ENCODE data around the gene NTN3.
"Not testable (repeated sequence)": the region's sequence is repeated elsewhere in the genome, so short reads cannot be mapped to it uniquely, and the experiment has no call there.

NTN3 gene

DNA sequence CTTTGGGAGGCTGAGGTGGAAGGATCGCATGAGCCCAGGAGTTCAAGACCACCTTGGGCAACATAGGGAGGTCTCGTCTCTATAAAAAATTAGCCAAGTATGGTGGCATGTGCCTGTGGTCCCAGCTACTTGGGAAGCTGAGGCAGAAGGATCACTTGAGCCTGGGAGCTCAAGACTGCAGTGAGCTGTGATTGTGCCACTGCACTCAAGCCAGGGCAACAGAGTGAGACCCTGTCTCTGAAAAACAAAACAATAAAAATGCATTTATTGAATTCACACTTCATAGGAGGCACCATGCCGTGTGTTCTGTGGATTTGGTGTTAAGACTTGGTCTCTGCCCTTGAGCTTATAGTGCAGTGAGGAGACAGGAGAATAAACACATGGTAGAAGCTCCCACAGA lies 6.2 kb downstream of the NTN3 start:
- Histone ChIP-seq H3K79me2 (ENCODE audit: insufficient read depth, low read length) (no peaks in the 10 kb centered on the region), H4K20me1 (ENCODE audit: insufficient read depth, low read length) (no peaks in the 10 kb centered on the region), H3K4me3 (ENCODE audit: low read depth, low read length, poor library complexity, severe bottlenecking) (no peak overlapping the region), H3K9me3 (ENCODE audit: low read length) (no peaks in the 10 kb centered on the region), H3F3A (ENCODE audit: insufficient read depth, low read length) (no peaks in the 10 kb centered on the region), H3K9ac (ENCODE audit: low read length) (no peak overlapping the region), H3K27ac (ENCODE audit: low read depth, low read length, poor library complexity, severe bottlenecking) (no peak overlapping the region), H2AFZ (ENCODE audit: low read length) (no peak overlapping the region), H3K4me1 (ENCODE audit: insufficient read depth, low read length, severe bottlenecking) (peaks cover 21% of the 10 kb centered on the region), H3K4me2 (ENCODE audit: low read length) (no peak overlapping the region), H3K27me3 (ENCODE audit: insufficient read depth, low read length) (peaks cover 12% of the 10 kb centered on the region; the same call in 1 of the 2 replicates), H3K9me2 (ENCODE audit: low read depth, low read length) (no peaks in the 10 kb centered on the region), H3K36me3 (ENCODE audit: insufficient read depth, low read length) (no peaks in the 10 kb centered on the region)
- TF ChIP-seq EZH2 (IDR thresholded peaks at IDR 0.05; ENCODE audit: borderline replicate concordance, low read length) (no peak), CTCF (IDR thresholded peaks at IDR 0.05; ENCODE audit: low read length) (no peak)

DNA sequence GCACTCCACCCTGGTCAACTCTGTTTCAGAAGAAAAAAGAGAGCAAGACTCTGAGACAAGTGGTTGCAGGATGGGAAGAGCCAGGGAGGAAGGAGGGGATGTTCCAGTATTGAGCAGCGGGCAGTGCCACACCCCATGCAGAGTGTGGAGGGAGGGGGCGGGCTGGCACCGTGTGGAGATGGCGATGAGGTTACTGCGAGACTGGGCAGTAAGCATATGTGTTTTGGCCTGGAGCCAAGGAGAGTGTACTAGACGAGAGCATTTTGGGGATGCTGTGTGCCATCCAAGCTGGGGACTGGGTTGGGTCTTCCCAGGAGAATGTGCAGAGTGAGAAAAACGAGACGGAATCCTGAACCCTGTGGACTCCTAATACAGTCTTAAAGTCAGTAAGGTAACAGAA lies 7.2 kb downstream of the NTN3 start:
- H3K27ac ChIP-seq (ENCODE audit: low read depth, low read length, poor library complexity, severe bottlenecking): no peak overlapping the region
- H3K4me1 ChIP-seq (ENCODE audit: insufficient read depth, low read length, severe bottlenecking): peaks cover 18% of the 10 kb centered on the region
- TF ChIP-seq EZH2 (IDR thresholded peaks at IDR 0.05; ENCODE audit: borderline replicate concordance, low read length) (no peak), CTCF (IDR thresholded peaks at IDR 0.05; ENCODE audit: low read length) (no peak)
- no peak overlapping the region for H2AFZ ChIP-seq (ENCODE audit: low read length)
- no peaks in the 10 kb centered on the region for H3K9me3 ChIP-seq (ENCODE audit: low read length)
- H3K9me2 ChIP-seq (ENCODE audit: low read depth, low read length): no peaks in the 10 kb centered on the region
- no peaks in the 10 kb centered on the region for H3K79me2 ChIP-seq (ENCODE audit: insufficient read depth, low read length)
- no peak overlapping the region for H3K4me3 ChIP-seq (ENCODE audit: low read depth, low read length, poor library complexity, severe bottlenecking)
- no peaks in the 10 kb centered on the region for H3F3A ChIP-seq (ENCODE audit: insufficient read depth, low read length)
- no peak overlapping the region for H3K9ac ChIP-seq (ENCODE audit: low read length)
- H3K4me2 ChIP-seq (ENCODE audit: low read length): no peak overlapping the region
- H3K27me3 ChIP-seq (ENCODE audit: insufficient read depth, low read length): peaks cover 2% of the 10 kb centered on the region; the same call in 1 of the 2 replicates
- no peaks in the 10 kb centered on the region for H4K20me1 ChIP-seq (ENCODE audit: insufficient read depth, low read length)
- no peaks in the 10 kb centered on the region for H3K36me3 ChIP-seq (ENCODE audit: insufficient read depth, low read length)

DNA sequence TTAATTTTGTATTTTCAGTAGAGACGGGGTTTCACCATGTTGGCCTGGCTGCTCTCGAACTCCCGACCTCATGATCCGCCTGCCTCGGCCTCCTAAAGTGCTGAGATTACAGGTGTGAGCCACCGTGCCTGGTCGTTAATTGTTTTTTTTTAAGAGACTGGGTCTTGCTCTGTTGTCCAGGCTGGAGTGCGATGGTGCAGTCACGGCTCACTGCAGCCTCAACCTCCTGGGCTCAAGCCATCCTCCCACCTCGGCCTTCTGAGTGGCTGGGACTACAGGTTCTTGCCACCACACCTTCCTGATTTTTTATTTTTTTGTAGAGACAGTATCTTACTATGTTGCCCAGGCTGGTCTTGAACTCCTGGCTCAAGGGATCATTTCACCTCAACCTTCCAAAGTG lies 8.9 kb downstream of the NTN3 start:
- H3K9me3 ChIP-seq (ENCODE audit: low read length); H2AFZ ChIP-seq (ENCODE audit: low read length); H3K27me3 ChIP-seq (ENCODE audit: insufficient read depth, low read length); H3K79me2 ChIP-seq (ENCODE audit: insufficient read depth, low read length); H3K4me1 ChIP-seq (ENCODE audit: insufficient read depth, low read length, severe bottlenecking); H3K9ac ChIP-seq (ENCODE audit: low read length); H3K9me2 ChIP-seq (ENCODE audit: low read depth, low read length); H3K4me3 ChIP-seq (ENCODE audit: low read depth, low read length, poor library complexity, severe bottlenecking); H3K4me2 ChIP-seq (ENCODE audit: low read length); H3K36me3 ChIP-seq (ENCODE audit: insufficient read depth, low read length); H3K27ac ChIP-seq (ENCODE audit: low read depth, low read length, poor library complexity, severe bottlenecking); H3F3A ChIP-seq (ENCODE audit: insufficient read depth, low read length); H4K20me1 ChIP-seq (ENCODE audit: insufficient read depth, low read length): not testable (repeated sequence)

GRCh38 chr16:2480948-2481347 lies 9.9 kb downstream of the NTN3 start:
- H3K9me3 ChIP-seq (ENCODE audit: low read length): no peaks in the 10 kb centered on the region
- no peak overlapping the region for H2AFZ ChIP-seq (ENCODE audit: low read length)
- H3K4me1 ChIP-seq (ENCODE audit: insufficient read depth, low read length, severe bottlenecking): peaks cover 3% of the 10 kb centered on the region
- H4K20me1 ChIP-seq (ENCODE audit: insufficient read depth, low read length): no peaks in the 10 kb centered on the region
- H3K27me3 ChIP-seq (ENCODE audit: insufficient read depth, low read length): no peaks in the 10 kb centered on the region; the same call in 1 of the 2 replicates
- H3K4me2 ChIP-seq (ENCODE audit: low read length): no peak overlapping the region
- no peak overlapping the region for H3K9ac ChIP-seq (ENCODE audit: low read length)
- no peak for TF ChIP-seq CTCF (IDR thresholded peaks at IDR 0.05; ENCODE audit: low read length)
- TF ChIP-seq EZH2 (IDR thresholded peaks at IDR 0.05; ENCODE audit: borderline replicate concordance, low read length): no peak
- H3F3A ChIP-seq (ENCODE audit: insufficient read depth, low read length): no peaks in the 10 kb centered on the region
- no peaks in the 10 kb centered on the region for H3K9me2 ChIP-seq (ENCODE audit: low read depth, low read length)
- H3K27ac ChIP-seq (ENCODE audit: low read depth, low read length, poor library complexity, severe bottlenecking): no peak overlapping the region
- no peaks in the 10 kb centered on the region for H3K36me3 ChIP-seq (ENCODE audit: insufficient read depth, low read length)
- H3K79me2 ChIP-seq (ENCODE audit: insufficient read depth, low read length): no peaks in the 10 kb centered on the region
- no peak overlapping the region for H3K4me3 ChIP-seq (ENCODE audit: low read depth, low read length, poor library complexity, severe bottlenecking)

All from OCI-LY1 (cell line).